CD4-positive, alpha-beta T cell treated with Interleukin-10 for 1 hour (primary cell): Measurements from ENCODE around the gene BAIAP2L1.
A peak's percentile ranks its signal among the peaks of the same experiment; 100 is the strongest.

Experiments used
- DNase-seq: peaks from one replicate; pipeline ENCODE4 v3.0.0-alpha.2; 2020

The BAIAP2L1 gene

GRCh38 chr7:98289333-98289875, 111.5 kb downstream of the BAIAP2L1 start:
- DNase-seq: no peak

- DNase-seq: no peak
These were observed 112.6 kb downstream of the BAIAP2L1 start for GRCh38 chr7:98288064-98288823.

- DNase-seq: no peak
These were observed 113.4 kb downstream of the BAIAP2L1 start for GRCh38 chr7:98287486-98287959.

- DNase-seq: no peak
These were observed 114.0 kb downstream of the BAIAP2L1 start for GRCh38 chr7:98286701-98287485.

GRCh38 chr7:98286093-98286539, 114.8 kb downstream of the BAIAP2L1 start:
- no peak for DNase-seq

- no peak for DNase-seq
These were observed 115.5 kb downstream of the BAIAP2L1 start for GRCh38 chr7:98285157-98286092.

GRCh38 chr7:98284335-98285036, 116.4 kb downstream of the BAIAP2L1 start:
- no peak for DNase-seq

- no peak for DNase-seq
These were observed 117.0 kb downstream of the BAIAP2L1 start for GRCh38 chr7:98283887-98284222.

GRCh38 chr7:98283127-98283886, 117.6 kb downstream of the BAIAP2L1 start:
- no peak for DNase-seq

GRCh38 chr7:98282703-98283102, 118.2 kb downstream of the BAIAP2L1 start:
- no peak for DNase-seq

- no peak for DNase-seq
These were observed 118.9 kb downstream of the BAIAP2L1 start for GRCh38 chr7:98281757-98282606.

GRCh38 chr7:98280791-98281756, 119.8 kb downstream of the BAIAP2L1 start, which contains the start of gene BRI3:
BRI3 (plus strand) TSS chr7:98281686; CDS start chr7:98281796, 110 bp downstream.
- peak; percentile 92 for DNase-seq

- DNase-seq: no peak
These were observed 120.6 kb downstream of the BAIAP2L1 start for GRCh38 chr7:98280296-98280695.

GRCh38 chr7:98278936-98279335, 122.0 kb downstream of the BAIAP2L1 start:
- no peak for DNase-seq

- DNase-seq: no peak
These were observed 122.5 kb downstream of the BAIAP2L1 start for GRCh38 chr7:98278408-98278807.

GRCh38 chr7:98276241-98276761, 124.6 kb downstream of the BAIAP2L1 start:
- DNase-seq: no peak

GRCh38 chr7:98267303-98267702, 133.6 kb downstream of the BAIAP2L1 start:
- no peak for DNase-seq

GRCh38 chr7:98266840-98267239, 134.1 kb downstream of the BAIAP2L1 start:
- no peak for DNase-seq

GRCh38 chr7:98265841-98266271, 135.0 kb downstream of the BAIAP2L1 start:
- no peak for DNase-seq
